Adrenal gland (tissue), 5 donors: ENCODE data around the gene HES3.

Experiments
- POLR2A ChIP-seq, 2 donors: fragments of 450-650 bp; IDR thresholded peaks; one replicate each; pipeline ENCODE4 v1.6.1; 2017; ENCODE audit warnings: antibody characterized with exemption in 2 of 2, mild to moderate bottlenecking in 2 of 2, moderate library complexity in 1 of 2
- TF ChIP-seq, protein P1 (sequence below), 6 experiments: fragments of 450-650 bp in 4 of 6; fragments of 200-600 bp in 2 of 6; sonication (generic) in 1 of 6; IDR thresholded peaks; 1 replicate in 5 of 6; 2 replicates in 1 of 6; pipeline versions ENCODE4 v1.5.1 to v1.8.0; 2016 to 2021; ENCODE audit warnings: antibody characterized with exemption in 6 of 6, mild to moderate bottlenecking in 2 of 6, moderate library complexity in 1 of 6
- donor health status: DM: no; HTN: no; CAD: no.

DNA sequence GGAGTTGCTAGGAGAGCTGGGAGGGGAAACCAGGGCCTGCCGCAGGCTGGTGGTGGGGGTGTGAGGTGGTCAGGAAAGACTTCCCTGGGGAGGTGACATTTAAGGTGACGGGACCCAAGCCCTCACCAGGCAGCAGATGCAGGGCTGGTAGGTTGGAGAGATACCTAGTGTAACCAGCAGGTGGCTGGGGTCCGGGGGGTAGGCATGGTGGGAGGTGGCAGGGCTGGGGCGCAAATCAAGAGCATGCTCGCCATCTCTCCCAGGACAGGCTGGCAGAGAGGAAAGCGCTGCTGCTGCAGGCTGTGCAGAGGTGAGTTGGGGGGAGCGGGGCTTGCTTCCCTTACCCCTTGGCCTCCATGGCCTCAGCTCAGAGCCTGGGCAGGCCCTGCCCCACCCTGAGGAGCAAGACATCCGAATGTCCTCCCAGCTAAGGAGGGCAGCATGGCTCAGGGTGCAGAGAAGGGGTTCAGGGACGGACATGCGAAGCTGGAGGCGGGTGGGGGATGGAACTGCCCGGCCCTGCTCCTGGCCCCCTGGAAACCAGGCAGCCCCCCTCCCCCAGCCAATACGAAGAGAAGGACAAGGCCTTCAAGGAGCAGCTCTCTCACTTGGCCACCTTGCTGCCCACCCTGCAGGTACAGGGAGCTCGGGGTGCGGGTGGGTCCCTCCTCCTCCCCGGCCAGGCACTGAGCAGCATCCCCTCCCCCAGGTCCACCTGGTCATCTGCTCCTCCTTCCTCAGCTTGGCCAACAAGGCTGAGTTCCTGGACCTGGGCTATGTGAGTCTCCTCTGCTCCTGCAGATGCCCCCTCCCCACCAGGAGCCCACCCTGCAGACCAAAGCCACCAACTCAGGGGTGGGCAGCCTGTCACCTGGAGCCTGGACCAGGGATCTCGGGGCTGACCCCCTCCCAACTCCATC is 34.1 kb upstream of the HES3 start:
- no peak for TF ChIP-seq POLR2A (IDR thresholded peaks at IDR 0.05)
- TF ChIP-seq, protein P1, sequence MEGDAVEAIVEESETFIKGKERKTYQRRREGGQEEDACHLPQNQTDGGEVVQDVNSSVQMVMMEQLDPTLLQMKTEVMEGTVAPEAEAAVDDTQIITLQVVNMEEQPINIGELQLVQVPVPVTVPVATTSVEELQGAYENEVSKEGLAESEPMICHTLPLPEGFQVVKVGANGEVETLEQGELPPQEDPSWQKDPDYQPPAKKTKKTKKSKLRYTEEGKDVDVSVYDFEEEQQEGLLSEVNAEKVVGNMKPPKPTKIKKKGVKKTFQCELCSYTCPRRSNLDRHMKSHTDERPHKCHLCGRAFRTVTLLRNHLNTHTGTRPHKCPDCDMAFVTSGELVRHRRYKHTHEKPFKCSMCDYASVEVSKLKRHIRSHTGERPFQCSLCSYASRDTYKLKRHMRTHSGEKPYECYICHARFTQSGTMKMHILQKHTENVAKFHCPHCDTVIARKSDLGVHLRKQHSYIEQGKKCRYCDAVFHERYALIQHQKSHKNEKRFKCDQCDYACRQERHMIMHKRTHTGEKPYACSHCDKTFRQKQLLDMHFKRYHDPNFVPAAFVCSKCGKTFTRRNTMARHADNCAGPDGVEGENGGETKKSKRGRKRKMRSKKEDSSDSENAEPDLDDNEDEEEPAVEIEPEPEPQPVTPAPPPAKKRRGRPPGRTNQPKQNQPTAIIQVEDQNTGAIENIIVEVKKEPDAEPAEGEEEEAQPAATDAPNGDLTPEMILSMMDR (IDR thresholded peaks at IDR 0.05): peak in 1 of 6 experiments; percentile 13
